ENCODE measurements around the gene ZNF562. TPM values are rescaled to one million over a fixed set of nuclear protein-coding genes. Genes with fewer than 3 reads are reported as not detected.
A peak's percentile ranks its signal among the peaks of the same experiment; 100 is the strongest.

ZNF562 gene
- total RNA-seq, 2 experiments from 2014 or later: 25.5 to 27.5 TPM

DNA sequence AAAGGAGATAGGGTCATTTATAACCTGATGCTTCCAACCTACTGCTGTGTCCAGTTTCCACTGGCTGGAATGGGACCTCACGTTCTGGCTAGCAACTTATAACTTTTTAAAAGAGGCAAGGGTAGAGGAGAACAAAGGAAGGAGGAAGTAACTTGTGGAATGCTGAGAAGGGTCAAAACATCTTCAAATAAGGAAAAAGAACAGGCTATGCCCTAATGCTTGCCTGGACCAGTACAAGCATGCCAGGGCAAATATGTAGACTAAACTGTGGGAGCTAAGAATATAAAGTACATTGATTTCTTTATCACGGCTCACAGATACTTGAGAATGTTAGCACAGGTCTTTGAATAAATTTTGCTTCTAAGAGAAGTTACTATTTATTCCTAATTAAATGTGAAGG, 52.4 kb downstream of the ZNF562 start:
- H3K27me3 Mint-ChIP-seq: no peaks in the 10 kb centered on the region
- POLR2A ChIA-PET: no interaction called here
- peaks cover 21% of the 10 kb centered on the region for H3K36me3 Mint-ChIP-seq
- peak overlapping the region; percentile 60 for H3K4me3 Mint-ChIP-seq
- no peak for DNase-seq
- ATAC-seq (ENCODE audit: low read depth): no peak
- peaks cover 18% of the 10 kb centered on the region for H3K4me1 Mint-ChIP-seq
- H3K27ac Mint-ChIP-seq: peak overlapping the region; percentile 43
- peaks cover under 1% of the 10 kb centered on the region for H3K9me3 Mint-ChIP-seq

DNA sequence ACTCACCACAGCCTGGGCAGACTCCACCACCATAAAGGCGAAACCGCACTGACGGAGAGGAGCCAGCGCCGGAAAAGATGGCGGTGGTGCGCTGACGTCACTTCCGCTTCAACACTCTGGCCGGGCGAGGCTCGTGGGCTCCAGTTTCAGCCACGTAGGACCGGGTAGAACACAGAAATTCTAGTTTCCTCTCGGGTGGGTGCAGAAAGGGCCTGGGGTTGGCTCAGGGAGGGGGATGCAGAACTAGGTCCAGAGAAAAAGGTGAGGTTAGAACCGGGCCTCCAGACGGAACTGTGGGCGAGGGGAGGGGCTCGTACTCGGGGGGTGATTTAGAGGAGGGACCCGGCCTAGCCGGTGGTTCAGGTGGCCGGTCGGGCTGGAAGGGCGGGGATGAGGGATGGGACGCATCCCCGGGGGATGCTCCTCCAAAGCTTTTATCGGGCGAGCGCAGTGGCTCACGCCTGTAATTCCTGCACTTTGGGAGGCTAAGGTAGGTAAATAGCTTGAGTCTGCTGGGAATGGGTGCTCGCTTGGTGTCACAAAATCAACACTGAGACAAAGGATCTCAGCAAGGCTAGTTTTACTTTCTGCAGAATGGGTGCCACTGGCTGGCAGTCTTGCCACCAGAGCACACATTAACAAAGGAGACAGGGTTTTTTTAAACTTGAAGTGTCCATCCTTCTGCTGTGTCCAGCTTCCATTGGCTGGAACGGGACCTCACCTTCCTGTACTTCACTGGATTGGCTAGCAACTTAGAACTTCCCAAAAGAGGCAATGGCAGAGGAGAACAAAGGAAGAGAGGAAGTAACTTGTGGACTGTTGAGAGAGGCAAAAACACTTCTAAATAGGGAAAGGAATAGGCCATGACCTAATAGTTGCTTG, 53.5 kb downstream of the ZNF562 start, which contains the start of gene ZNF561:
Gene ZNF561, minus strand, starts transcription at position 77 of the 882 bp plus-strand sequence. CDS start 1,776 bp downstream, outside the sequence.
- ATAC-seq (ENCODE audit: low read depth) (peak; percentile 86), DNase-seq (peak; percentile 88)
- Mint-ChIP-seq H3K4me1 (peaks cover 19% of the 10 kb centered on the region), H3K4me3 (peak within 1 kb of the TSS; percentile 97), H3K9me3 (peaks cover 2% of the 10 kb centered on the region), H3K27me3 (no peaks in the 10 kb centered on the region), H3K27ac (peak within 1 kb of the TSS; percentile 100), H3K36me3 (peaks cover 30% of the 10 kb centered on the region)
- POLR2A ChIA-PET: interaction anchor here (1.0 to 1.2 kb wide), 5 partner anchors 147 to 243 kb away, joined by 3 to 5 read pairs (median 4); partner anchors contain the start of genes FBXL12, UBL5 and ZNF846

DNA sequence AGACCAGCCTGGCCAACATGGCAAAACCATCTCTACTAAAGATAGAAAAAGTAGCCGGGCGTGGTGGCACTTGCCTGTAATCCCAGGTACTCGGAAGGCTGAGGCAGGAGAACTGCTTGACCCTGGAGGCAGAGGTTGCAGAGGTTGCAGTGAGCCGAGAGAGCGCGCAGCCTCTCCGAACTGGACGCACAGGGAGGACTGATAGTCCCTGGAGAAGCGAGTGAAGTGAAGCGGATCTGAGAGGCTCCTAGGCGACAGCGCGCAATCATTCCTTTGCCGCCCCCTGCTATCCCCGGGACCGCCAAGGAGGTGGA, 54.1 kb downstream of the ZNF562 start:
- peaks cover 3% of the 10 kb centered on the region for H3K9me3 Mint-ChIP-seq
- H3K4me3 Mint-ChIP-seq: peak overlapping the region; percentile 97
- peaks cover 34% of the 10 kb centered on the region for H3K36me3 Mint-ChIP-seq
- H3K4me1 Mint-ChIP-seq: peaks cover 18% of the 10 kb centered on the region
- DNase-seq: no peak
- peak overlapping the region; percentile 100 for H3K27ac Mint-ChIP-seq
- H3K27me3 Mint-ChIP-seq: no peaks in the 10 kb centered on the region
- no peak for ATAC-seq (ENCODE audit: low read depth)
- POLR2A ChIA-PET: interaction anchor here (1.1 kb wide), 1 partner anchor 198 kb away, joined by 4 read pairs; the partner anchor contains the start of gene FBXL12

GRCh38 chr19:9615844-9616243, 59.1 kb downstream of the ZNF562 start:
- no peak overlapping the region for H3K4me3 Mint-ChIP-seq
- POLR2A ChIA-PET: no interaction called here
- H3K4me1 Mint-ChIP-seq: peaks cover 7% of the 10 kb centered on the region

GRCh38 chr19:9610484-9611113, 64.3 kb downstream of the ZNF562 start:
- no peaks in the 10 kb centered on the region for H3K4me1 Mint-ChIP-seq
- H3K27me3 Mint-ChIP-seq: no peaks in the 10 kb centered on the region
- POLR2A ChIA-PET: no interaction called here
- H3K4me3 Mint-ChIP-seq: no peak overlapping the region
- peaks cover 73% of the 10 kb centered on the region for H3K36me3 Mint-ChIP-seq
- DNase-seq (no peak), ATAC-seq (ENCODE audit: low read depth) (no peak)
- H3K9me3 Mint-ChIP-seq: peaks cover 35% of the 10 kb centered on the region
- no peak overlapping the region for H3K27ac Mint-ChIP-seq

More at GRCh38 chr19:9615844-9616243, 59.1 kb downstream of the ZNF562 start:
- Mint-ChIP-seq H3K9me3 (peaks cover 15% of the 10 kb centered on the region), H3K36me3 (peaks cover 76% of the 10 kb centered on the region), H3K27ac (no peak overlapping the region), H3K27me3 (no peaks in the 10 kb centered on the region)
- no peak for ATAC-seq (ENCODE audit: low read depth)
- no peak for DNase-seq

GRCh38 chr19:9608912-9609311, 66.0 kb downstream of the ZNF562 start:
- Mint-ChIP-seq H3K4me1 (no peaks in the 10 kb centered on the region), H3K9me3 (peaks cover 37% of the 10 kb centered on the region), H3K27me3 (no peaks in the 10 kb centered on the region), H3K27ac (no peak overlapping the region), H3K36me3 (peaks cover 64% of the 10 kb centered on the region), H3K4me3 (no peak overlapping the region)
- DNase-seq (no peak), ATAC-seq (ENCODE audit: low read depth) (no peak)
- POLR2A ChIA-PET: no interaction called here

DNA sequence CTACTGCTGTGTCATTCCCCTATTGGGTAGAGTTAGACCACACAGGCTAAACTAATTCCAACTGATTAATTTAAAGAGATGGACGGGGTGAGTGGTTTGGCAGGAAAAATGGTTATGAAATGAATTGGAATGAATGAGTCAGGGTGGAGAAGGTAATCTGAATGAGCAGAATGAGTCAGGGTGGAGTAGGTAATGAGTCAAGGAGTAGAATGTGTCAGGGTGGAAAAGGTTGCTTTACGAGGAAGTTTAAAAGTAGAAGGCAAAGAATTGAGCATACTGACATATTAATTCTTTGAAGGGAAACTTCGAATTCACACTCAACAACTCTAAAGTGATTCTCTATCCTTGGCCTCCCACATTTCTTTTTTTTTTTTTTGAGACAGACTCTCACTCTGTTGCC, 77.9 kb downstream of the ZNF562 start:
- no peaks in the 10 kb centered on the region for H3K4me1 Mint-ChIP-seq
- no peak overlapping the region for H3K4me3 Mint-ChIP-seq
- H3K27me3 Mint-ChIP-seq: peaks cover 2% of the 10 kb centered on the region
- POLR2A ChIA-PET: no interaction called here
- peaks cover 16% of the 10 kb centered on the region for H3K9me3 Mint-ChIP-seq
- H3K27ac Mint-ChIP-seq: no peak overlapping the region
- ATAC-seq (ENCODE audit: low read depth) (no peak), DNase-seq (no peak)
- peaks cover 2% of the 10 kb centered on the region for H3K36me3 Mint-ChIP-seq

Other genes with a start within 250 kb of the ZNF562 start
- gene ZNF266, start 239.5 kb downstream of the ZNF562 start, total RNA-seq: 10 to 100 TPM; 68.9 to 72.3 TPM
- gene ZNF560, start 176.5 kb downstream of the ZNF562 start, total RNA-seq: under 1 TPM; 0.33 to 0.34 TPM
- 10 to 100 TPM; 19.1 to 19.8 TPM for gene ZNF426, start 136.5 kb downstream of the ZNF562 start, total RNA-seq
- 10 to 100 TPM; 56.8 to 58.3 TPM for gene ZNF121, start 90.6 kb downstream of the ZNF562 start, total RNA-seq
- 10 to 100 TPM; 34.0 to 39.5 TPM for gene ZNF561, start 53.9 kb downstream of the ZNF562 start, total RNA-seq
- gene ZNF846, start 93.6 kb upstream of the ZNF562 start, total RNA-seq: 10 to 100 TPM; 17.9 to 21.1 TPM
- gene FBXL12, start 144.0 kb upstream of the ZNF562 start, total RNA-seq: 10 to 100 TPM; 33.9 to 37.0 TPM
- 100 to 1,000 TPM; 310 to 340 TPM for gene UBL5, start 152.8 kb upstream of the ZNF562 start, total RNA-seq
- gene PIN1, start 160.2 kb upstream of the ZNF562 start, total RNA-seq: 100 to 1,000 TPM in 1 of 2 experiments, 10 to 100 TPM in 1; 95.1 to 101 TPM

Measured in activated naive CD8-positive, alpha-beta T cell treated with anti-CD3 and anti-CD28 coated beads, Interleukin-2, amount 10 ng/mL, durations not matched to agents 7 days and 5 days (primary cell).